GM18526 (cell line): Measurements from ENCODE around the gene FIGN.

Experiments used
- POLR2A ChIP-seq: IDR thresholded peaks from 3 replicates; pipeline ENCODE4 v1.6.1; 2011; ENCODE audit not compliant: insufficient read length; ENCODE audit errors: extremely low read depth

The FIGN gene

DNA sequence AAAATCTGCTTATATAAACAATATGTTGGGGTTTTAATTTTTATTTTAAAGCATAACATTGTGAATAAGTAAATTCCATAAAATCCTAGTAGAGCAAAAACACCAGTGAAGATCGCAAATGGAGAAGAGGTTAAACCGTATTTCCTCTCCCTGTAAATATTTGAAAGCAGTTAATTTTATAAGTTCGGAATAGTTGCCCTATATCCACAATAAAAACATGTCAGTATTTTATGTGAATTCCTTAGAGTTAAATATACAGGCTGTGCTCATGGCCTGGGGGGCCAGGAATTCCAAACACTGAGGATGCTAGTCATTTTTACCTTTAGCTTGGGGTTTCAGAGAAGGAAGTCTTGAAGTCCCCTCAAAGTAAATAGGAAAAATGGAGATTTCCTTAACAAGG is 135.0 kb downstream of the FIGN start:
- TF ChIP-seq POLR2A: no peak

GRCh38 chr2:163595028-163595427 is 140.8 kb downstream of the FIGN start:
- TF ChIP-seq POLR2A: no peak

DNA sequence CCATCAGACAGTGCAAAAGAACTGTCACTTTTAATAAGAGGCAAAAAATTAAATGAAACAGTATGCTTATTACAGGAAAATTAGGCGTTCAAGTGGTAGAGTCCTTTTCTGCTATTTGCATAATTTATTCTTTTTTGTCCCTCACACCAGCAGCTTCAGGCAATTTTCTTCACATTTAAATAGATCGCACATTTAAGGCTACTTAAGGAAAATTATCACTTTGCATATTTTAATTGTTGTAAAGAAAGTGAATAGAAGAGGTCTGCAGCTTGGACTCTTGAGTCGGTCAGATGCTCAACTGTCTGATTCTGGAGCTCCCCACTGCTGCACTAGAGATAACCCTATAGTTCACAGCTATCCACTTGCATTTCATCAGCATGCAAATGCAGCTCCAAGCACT is 141.3 kb downstream of the FIGN start:
- no peak for TF ChIP-seq POLR2A

DNA sequence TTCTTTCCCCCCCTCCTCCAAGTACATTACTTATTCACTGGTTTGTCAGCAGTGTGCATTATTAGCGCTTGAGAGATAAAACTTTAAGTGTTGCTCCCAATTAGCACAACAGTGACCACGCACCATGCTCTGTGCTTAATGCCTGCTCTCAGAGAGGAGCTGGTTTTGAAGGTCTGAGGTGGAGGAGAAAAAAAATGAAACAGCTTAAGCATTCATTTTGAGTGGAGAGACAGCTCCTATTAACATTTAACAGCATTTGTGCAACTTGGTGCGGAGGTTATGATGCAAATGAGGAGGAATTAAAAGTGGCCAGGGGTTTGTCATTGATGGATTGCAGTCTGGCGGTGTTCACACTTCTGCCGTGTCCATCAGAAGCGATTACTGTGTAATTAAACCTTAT is 141.8 kb downstream of the FIGN start:
- no peak for TF ChIP-seq POLR2A

DNA sequence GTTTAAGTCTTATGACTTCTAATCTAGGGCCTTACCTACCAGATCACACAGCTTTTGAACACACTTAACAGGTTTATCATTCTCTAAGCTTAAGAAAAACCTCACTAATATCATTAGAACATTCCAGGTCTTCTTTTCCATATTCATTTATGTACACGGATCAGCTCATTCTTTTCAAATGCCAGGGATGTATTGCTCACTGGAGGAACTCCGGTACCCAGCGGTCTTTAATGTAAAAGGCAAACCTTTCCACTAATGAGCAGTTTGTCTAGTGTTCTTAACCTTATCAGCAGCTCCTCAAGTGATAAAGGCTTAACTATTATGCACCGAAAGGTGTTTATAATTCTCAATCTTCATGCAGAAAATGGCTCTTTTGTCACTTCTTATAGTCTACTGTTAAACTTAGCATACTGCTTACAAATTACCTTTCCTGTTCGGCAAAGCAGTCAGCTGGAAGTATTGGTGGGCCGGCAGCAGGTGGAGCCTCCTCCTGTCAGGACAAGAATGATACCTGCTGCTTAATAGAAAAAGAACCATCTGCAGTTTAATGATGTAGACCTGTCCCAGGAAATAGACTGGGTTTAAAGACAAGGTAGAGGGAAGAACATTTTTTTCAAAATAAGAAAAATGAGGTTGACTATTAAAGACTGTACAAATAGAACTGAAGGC is 142.7 kb downstream of the FIGN start:
- TF ChIP-seq POLR2A: no peak

- TF ChIP-seq POLR2A: no peak
These were observed 144.3 kb downstream of the FIGN start for GRCh38 chr2:163591461-163591860.

DNA sequence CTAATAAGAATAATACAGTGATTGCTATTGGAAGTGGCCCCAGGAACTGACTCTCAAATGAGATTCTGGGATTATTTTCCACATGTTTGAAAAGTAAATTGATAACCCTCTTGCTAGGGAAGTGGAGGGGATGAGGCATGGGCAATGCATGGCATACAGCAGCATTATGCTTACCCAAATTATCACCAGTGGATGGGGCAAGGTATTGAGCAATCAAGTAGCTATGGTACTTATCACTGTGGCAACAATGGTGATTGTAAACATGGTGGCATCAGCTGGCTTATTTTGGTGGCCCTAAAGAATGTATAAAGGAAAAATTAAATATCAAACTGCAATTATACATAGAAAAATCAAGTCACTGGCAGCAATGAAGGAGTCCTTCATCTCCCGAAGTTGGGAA is 155.1 kb downstream of the FIGN start:
- TF ChIP-seq POLR2A: no peak

DNA sequence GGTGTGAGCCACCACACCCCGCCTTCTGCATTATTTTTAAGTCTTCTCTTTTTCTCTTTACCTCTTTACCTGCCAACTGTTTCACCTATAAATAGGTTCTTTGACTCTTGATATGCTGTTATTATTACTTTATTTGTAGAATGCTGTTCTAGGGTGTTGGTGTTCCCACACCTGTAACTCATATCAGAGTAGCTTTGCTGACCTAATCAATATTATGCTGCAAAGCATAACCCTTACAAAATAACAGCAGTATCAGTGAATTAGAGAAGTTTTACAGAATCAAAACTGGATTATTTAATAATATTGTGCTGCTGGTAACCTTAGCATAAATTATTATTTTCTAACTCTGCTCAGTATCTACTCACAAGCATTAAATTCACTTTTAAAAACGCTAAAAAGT is 161.5 kb downstream of the FIGN start:
- TF ChIP-seq POLR2A: no peak

DNA sequence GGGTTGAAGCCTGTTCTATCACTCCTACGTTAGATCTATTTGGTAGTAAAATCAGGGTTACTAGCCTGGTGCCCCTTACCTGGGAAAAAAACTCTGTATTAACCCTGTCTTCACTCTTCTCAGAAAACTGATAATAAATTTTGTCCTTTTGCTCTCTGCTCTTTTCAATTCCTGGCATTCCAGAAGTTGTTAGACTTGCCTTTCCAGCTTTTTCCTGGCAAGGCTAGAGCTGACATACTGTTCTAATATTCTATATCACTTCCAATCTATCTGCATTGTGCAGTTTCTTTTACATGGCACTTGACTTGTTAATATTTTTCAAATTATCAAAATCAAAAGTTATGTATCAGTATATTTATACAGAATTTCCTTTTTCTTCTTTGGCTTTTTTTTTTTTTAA is 162.2 kb downstream of the FIGN start:
- TF ChIP-seq POLR2A: no peak

GRCh38 chr2:163572850-163573249 is 163.0 kb downstream of the FIGN start:
- TF ChIP-seq POLR2A: no peak

DNA sequence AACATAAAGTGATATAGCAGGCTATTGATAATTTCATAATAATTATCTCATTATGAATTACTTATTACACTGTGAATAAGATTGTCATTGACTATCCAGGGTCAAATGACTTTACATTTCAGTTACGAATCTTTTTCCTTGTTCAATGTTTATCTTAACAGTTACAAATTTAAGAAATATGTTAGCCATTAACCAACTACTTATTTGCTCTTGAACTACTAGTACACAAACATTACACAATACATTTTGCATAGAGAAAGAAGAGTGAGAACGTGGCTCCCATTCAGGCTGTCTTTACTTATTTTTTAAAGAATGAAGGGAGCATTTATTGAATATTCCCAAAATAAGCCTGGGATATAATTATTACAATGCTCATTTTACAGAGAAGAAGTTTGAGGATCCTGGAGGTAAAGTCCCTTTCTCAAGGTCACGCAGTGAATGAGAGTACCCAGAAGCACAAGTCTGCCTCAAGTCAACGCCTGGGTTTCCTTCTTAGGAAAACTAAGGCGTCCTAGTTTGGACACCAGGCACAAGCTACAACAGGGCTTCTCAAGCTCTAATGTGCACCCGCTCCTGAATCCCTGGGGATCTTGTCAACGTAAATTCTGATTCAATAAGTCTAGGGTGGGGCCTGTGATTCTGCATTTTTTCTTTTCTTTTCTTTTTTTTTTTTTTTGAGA is 164.2 kb downstream of the FIGN start:
- no peak for TF ChIP-seq POLR2A

GRCh38 chr2:163570391-163570790 is 165.4 kb downstream of the FIGN start:
- no peak for TF ChIP-seq POLR2A

GRCh38 chr2:163565192-163565591 is 170.6 kb downstream of the FIGN start:
- TF ChIP-seq POLR2A: no peak

GRCh38 chr2:163564236-163564635 is 171.6 kb downstream of the FIGN start:
- no peak for TF ChIP-seq POLR2A

DNA sequence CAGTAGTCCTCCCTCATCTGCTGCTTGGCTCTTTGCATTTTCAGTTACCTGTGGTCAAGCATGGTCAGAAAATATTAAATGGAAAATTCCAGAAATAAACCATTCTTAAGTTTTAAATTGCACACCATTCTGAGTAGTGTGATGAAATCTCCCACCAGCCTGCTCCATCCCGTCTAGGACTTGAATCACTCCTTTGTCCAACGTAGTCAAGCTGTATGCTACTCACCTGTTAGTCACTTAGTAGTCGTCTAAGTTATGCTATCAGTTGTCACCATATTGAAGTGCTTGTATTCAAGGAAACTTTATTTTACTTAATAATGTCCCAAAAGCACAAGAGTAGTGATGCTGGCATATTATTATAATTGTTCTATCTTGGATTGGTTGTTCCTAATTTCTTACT is 172.5 kb downstream of the FIGN start:
- TF ChIP-seq POLR2A: no peak

GRCh38 chr2:163558251-163559021 is 177.4 kb downstream of the FIGN start:
- no peak for TF ChIP-seq POLR2A
